Measurements from ENCODE around the gene PYCR2.
"Not testable (repeated sequence)": the region's sequence is repeated elsewhere in the genome, so short reads cannot be mapped to it uniquely, and the experiment has no call there.

Gene PYCR2

DNA sequence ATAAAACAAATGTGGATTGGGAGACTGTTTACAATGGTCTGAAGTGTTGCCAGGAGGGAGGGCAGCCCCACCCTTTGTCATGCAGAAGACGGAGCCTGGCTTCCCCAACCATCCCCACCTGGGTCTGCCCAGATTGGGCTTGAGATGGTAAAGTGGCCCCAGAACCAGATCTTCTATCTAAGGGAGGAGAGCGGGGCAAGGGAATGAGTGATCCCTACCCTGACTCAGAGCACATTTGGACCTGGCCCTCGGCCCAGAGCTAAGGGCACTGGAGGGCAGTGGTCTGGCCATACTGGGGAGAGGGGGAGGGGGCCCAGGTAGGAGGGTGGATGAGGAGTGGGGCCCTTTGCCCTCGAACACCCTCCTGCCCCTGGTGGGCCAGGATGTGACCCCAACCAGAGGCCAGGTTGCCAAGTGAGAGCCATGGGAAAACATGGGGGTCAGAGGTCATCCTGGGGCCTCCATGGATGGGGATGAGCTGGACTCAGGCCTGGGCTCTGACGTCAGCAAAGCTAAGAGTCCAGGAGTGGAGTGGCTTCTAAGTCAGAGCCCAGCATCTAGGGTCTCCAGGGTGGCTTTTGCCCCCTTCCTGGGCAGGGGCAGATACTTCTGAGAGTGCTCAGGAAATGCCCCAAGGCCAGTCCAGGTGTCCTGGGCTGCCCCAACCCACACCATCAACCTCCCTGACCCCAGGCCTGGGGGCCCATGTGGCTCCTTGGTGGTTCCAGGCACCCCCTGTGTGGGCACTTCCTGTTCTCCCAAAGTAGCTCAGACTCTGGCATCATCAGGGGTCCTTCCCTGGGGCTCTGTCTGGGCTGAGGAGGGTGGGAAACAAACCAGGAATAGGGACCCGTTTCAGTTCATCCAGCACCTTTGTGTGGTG is 33.5 kb downstream of the PYCR2 start:
- DNase-seq (ENCODE audit: low spot score): no peak

DNA sequence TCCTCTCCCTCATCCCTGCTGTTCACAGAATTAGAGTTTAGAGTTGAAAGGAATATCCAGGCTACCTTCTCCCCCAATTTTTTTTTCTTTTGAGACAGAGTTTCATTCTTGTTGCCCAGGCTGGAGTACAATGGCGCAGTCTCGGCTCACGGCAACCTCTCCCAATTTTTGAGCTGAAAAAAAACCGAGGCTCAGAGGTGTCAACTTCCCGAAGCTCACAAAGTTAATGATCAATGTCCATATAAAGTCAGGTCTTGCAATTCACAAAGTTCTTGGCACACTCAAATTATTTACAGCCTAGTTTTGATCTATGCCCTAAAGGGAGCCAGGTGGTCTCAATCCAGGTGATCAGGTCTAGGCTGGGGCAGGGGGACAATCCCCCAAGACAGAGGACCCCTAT is 34.3 kb downstream of the PYCR2 start:
- no peak for DNase-seq (ENCODE audit: low spot score)

DNA sequence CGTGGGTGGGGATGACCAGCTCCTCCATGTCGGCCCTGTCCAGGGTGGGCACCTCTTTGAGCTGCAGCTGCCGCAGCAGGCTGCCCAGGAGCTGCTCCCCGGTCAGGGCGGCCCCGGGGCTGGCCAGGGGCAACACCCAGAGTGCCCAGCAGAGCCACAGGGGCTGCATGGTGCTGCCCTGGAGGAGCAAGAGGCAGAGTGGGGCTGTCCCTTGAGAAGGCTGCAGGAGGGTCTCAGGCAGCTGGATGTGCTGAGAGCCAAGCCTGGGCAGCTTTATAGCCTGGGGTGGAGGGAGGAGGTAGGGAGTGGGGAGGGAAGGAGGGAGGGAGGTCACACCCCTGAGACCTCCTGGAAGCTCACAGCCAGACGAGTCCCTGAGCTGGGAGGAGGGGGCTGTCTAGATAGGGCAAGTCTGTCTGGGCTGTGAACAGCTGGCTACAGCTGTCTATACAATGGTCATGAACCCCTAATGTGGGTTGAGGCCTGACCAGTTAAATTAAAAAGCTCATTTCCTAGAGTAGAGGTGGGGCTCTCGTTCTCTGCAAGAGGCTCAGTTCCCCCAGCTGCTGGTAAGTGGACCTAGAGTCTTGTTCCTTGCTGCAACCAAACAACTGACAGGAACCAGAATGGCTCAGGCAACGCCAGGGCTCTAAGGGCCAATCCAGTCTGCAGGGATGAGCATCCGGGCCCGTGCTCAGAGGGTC is 35.0 kb downstream of the PYCR2 start, which contains the start of gene LEFTY1:
LEFTY1 (minus strand) TSS at position 249 of the 704 bp plus-strand sequence; CDS start at position 169, 80 bp downstream.
- DNase-seq (ENCODE audit: low spot score): no peak

DNA sequence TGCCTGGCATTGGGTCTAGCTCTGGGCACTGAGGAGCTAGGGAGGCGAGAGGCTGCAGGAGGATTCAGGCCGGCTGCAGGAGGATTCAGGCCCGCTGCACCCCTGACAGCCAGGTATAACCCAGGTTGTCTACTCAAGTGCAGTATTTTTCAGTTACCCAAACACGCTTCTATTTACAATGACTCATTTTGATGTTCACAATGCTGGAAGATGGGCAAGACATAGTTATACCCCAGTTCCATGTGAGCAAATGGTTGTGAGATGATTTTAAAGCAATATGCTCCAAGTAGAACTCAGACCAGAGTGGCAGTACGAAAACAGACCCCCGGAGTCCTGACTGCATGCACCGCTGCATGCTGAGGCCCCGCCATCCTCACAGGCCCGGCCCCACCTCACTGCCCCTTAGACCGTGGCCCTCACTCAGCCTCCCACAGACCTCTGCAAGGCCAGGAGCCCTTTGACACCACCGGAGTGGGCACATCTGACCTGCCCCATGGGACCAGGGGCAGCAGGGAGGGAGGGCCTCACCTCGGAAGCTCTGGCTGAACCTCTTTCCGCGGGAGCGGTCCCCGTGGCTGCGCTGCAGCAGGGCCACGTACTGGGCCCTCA is 35.7 kb downstream of the PYCR2 start:
- DNase-seq (ENCODE audit: low spot score): no peak

DNA sequence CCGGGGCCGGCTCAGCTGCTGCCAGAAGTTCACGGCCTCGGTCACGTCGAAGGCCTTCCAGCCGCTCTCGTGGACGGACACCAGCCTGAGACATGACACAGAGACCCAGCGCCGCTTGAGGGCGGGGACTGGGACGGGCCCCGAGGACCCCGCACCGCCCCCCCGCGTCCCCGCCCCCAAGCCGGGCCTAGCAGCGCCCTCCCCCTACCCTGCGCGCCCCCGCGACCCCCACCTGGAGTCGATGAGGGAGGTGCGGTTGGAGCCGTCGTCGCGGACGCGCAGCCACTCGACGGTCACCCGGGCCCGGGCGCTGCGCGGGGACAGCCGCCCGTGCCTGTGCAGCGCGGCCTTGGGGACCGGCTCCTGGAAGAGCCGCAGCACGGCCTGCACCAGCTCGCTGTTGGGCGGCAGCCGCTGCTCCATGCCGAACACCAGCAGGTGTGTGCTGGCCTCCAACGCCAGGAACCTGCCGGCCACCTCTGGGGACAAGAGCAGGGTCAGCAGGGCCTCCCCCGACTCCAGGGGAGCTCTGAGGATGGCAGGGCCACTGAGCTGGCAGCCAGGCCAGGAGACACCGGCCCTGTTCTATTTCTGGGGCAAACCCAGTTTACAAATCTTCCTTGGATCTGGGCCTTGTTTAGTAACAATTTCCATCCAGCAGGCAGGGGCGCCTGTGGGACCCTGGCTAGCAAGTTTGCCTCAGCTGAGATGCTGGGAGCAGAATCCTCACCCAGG is 36.3 kb downstream of the PYCR2 start:
- not testable (repeated sequence) for DNase-seq (ENCODE audit: low spot score)

DNA sequence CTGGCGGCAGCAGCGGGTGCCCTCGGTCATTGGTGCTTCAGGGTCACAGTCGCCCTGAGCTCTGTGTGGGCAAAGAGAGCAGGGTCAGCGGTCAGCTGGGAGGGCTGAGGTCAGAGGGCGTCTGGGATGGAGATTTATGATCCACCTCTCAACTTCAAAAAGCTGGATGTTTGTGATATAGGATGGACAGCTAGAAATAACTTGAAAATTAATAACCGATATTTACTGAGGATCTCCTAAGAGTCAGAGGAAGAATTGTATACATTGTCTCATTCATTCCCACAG is 37.1 kb downstream of the PYCR2 start:
- no peak for DNase-seq (ENCODE audit: low spot score)

DNA sequence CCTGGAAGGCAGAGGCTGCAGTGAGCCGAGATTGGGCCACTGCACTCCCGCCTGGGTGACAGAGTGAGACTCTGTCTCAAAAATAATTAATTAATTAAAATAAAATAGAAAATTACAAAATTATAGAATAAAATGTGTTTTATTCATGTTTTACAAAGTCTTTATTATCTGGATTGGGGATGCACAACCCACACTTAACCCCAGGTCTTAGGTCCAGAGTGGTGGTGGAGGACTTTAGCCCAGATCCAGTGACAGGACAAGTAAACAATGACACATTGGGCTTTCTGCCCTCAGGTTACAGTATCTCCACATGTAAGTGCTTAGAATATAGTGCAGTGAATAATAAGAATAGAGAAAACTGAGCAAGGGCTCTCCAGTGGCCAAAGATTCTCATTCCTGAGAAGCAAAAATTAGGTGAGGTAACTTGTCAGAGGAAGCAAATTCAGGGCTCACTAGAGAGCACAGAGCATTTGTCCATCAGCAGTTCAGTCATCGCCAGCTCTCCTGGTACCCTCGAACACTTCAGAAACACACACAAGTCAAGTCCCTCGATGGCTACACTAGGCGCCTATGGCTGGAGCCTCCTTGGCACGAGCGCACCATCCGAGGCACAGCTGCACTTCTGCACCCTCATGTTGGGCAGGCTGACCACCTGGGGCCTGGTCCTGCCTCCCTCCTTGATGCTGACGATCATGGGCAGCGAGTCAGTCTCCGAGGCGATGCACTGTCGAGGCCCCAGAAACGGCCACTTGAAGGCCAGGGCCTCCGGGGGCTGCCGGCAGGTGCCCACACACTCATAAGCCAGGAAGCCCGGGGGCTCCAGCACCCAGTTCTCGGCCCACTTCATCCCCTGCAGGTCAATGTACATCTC is 37.7 kb downstream of the PYCR2 start:
- no peak for DNase-seq (ENCODE audit: low spot score)

DNA sequence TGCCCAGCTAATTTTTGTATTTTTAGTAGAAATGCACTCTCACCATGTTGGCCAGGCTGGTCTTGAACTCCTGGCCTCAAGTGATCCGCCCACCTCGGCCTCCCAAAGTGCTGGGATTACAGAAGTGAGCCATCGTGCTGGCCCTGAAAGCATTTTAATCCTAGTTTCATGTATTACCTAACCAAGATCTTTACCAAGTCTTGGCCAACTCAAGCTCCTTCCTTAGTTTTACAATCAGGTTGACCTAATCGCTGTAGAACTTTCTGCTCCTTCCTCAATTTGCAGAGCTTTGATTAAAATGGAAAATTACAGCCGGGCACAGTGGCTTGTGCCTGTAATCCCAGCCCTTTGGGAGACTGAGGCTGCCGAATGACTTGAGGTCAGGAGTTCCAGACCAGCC is 38.7 kb downstream of the PYCR2 start:
- DNase-seq (ENCODE audit: low spot score): no peak

DNA sequence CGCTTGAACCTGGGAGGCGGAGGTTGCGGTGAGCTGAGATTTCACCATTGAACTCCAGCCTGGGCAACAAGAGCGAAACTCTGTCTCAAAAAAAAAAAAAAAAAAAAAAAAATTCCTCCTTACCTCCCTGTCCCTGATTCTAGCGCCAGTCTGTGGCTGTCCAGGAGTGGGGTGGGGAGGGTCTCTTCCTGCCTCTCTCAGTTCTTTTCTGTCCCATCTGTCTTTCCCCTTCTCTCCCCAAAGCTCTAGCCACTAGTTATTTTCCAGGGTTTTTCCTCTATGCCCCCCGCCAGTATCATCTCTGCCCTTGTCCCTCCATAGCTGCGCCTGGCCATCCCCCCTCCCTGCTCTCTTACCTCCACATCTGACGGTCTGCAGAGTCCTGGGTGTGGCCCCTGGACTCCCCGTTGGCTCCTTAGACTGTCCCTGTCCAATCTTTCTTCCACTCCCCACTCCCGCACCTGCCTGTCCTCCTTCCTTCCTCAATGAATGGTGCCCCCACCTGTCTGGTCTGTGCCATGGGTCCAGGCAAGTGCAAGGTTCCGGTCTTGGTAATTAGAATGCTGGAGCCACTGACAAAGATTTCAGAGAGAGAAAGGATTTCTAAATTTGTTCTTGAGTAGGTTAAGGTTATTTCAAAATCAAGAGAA is 40.3 kb downstream of the PYCR2 start:
- DNase-seq (ENCODE audit: low spot score): no peak

DNA sequence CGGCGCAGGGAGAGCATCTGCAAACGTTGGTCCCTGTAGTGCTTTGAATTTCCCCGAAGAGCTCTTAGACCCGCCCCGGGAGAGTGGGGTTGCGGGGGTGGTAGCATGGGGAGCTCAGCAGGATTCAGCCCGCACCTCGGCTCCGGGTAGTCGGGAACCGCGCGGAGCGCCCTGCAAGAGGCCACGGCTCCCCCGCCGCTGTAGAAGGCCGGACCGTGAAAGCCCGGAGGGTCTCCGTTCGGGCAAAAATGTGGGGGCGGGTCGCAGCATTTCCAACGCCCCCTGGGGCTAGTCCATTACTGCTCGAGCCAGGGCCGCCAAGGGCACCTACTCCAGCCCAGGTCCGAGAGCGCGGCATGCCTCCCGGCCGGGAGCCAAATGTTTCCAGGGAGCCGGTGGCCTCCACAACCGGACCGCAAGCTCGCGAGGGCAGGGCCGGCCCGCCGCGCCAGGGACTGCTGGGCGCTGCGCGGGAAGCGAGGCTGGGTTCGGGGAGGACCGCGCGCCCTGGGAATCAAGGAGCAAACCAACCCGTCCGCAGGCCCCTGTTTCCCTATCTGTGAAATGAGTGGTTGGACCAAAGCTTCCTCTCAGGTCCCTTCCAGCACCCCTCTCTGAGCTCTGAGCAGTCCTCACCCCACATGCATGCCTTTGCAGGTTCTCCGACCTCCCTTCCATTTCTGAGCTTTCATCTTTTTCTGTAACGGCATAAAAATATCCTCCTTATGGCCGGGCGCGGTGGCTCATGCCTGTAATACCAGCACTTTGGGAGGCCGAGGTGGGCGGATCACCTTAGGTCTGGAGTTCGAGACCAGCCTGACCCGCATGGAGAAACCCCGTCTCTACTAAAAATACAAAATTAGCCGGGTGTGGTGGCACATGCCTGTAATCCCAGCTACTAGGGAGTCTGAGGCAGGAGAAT is 41.1 kb downstream of the PYCR2 start:
- no peak for DNase-seq (ENCODE audit: low spot score)

DNA sequence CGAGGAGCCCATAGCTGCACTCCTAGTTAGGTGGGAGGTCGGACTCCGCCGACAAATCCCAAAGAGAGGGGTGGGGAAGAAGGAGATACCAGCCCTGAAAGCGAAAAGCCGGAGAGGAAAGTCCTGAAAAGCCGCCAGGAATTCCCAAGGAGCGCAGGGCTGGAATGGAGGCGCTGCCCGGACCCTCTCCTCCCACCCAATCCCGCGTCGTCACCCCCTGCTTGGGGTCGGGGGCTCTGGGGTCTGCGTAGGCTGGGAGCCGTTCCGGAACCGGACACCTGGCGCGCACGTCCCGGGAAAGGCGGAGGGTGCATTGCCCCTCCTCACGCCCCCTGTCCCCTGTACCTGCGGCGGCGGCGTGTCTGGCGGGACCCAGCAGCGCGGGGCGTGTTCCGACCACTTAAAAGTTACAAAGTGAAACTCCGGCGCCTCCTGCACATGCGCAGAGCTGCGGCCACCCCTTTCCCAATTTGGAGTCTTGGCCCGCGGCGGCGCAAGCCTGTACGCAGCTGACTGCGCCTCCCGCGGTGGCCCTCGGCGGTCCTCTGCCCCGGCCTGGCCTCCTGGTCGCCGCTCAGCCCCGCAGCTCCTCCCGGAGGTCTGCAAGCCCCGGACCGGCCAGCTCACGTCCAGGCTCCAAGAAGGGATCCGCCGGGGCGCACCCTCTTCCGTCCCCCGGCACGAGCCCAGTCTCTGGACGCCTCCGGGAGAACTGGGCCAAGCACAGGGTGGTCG is 41.9 kb downstream of the PYCR2 start, which contains the start of gene TMEM63A:
TMEM63A (minus strand) TSS at position 422 of the 735 bp plus-strand sequence. CDS start 4,800 bp downstream, outside the sequence.
- peak; percentile 94 for DNase-seq (ENCODE audit: low spot score)

DNA sequence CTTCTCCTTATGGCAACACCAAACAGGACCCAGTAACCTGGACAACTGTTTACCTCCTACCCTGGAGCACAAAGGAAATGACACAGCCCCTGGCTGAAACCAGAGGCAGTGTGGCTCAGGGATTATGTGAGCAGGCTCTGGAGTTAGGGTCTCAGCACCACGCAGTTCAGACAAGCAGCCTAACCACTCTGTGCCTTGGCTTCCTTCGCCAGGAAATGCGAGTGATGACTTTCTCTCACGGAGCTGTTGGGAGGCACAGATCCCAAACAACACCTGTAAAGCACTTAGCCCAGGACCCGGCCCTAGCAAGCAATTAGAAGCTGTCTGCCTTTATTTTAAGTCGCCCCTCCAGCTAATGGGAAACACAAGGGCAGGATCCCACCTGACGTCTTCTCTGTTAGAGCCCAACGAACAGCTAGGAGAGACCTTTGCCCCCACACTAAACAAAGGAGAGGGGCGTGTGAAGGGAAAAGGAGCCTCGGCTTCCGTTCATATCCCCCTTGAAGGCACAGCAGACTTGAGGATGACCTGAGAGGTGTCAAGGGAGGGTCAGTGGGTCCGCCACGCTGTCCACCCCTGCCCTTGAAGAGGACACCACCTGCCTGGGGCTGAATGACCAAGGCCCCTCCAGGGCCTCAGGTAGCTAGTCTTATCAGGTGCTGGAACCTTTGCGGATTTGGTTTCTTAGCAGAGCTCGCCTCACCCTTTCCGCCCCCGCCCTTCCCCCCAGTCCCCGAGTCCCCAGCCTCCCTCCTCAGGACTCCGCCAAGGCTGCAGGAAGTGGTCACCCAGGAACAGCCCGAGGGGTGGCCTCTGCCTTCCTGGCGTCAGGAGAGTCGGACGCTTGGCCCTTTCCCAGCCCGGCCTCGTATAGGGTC is 42.7 kb downstream of the PYCR2 start:
- DNase-seq (ENCODE audit: low spot score): peak; percentile 73

DNA sequence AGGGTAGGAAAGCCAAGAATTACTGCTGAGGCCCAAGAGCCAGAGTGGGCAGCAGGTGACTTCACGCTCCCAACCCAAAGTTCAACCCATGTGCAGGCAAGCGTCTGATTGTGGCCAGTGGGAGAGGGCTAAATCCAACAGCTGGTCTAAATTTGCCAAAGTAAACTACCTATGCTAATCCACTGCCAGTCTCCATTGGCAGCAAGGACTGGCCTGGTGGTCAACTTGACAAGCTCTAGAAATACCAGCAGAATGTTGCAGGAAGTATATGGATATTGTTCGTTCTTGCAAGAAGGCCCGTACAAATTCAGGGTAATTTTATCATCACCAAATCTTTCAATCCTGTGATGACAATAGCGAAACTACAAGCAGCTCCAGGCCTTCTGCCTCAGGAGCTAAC is 43.4 kb downstream of the PYCR2 start:
- DNase-seq (ENCODE audit: low spot score): no peak

DNA sequence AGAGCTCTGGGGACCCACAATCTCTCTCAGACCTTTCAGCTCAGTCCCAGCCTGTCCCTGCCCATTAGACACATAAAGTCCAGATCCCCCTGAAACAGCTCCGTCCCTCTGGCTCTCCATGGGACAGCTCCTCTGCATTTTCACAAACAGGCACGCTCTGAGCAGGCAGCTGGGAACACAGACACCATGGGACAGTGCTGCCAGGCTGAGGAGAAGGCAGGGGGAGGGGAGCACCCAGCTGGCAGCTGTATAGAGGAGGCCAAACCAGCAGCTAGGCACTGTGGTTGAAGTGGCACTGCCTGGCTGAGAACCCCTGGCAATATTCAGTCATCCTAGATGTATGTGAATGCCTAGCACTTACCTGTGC is 43.8 kb downstream of the PYCR2 start:
- DNase-seq (ENCODE audit: low spot score): no peak

DNA sequence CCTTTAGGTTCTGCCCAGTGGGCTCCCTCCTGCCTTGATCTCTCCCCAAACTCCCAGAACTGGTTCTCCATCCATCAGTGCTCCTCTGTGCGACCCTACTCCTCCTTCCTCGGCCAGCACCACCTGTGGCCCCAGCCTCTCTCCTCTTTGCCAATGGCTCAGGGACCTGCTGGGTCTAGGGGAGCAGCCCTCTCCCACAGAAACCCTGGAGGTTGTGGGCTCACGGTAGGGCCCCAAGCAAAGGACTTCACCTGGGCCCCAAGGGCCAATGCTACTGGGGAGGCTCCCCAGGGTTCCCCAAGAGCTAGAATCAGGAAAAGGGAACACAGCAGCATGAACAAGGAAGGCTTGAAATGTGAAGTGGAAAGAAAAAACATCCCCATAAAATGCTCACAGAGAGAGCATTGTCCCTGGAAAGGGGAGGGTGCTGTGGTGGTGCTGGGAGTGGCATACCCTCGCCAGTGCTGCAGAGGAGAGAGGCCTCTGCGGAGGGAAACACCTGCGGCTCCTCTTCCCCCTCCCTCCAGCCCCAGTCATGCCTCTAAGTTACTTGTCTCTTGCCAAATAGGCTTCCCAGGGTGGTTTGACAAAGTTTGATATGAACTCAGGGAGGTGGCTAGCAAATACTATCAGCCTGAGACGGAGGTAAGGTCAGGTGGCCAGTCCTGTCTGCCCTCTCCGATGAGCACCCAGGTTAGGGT is 44.4 kb downstream of the PYCR2 start:
- DNase-seq (ENCODE audit: low spot score): no peak

DNA sequence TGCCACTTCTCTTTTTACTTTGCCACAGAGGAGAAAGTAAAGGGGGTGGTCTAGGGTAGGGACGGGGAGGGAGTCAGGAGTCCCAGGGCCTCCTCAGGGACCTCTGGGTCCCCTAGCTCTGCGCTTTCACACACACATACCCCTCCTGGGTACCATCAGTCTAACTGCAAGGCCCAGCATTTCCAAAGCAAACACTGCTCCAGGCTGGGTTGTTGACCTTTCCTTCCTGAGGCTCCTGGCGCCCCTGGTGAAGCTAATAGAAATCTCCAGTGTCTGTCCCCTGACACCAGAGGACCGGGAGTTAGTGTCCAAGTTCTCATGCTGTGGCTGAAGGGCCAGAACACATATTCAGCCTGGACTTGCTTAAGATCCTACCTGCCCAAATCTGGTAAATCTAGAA is 45.8 kb downstream of the PYCR2 start:
- no peak for DNase-seq (ENCODE audit: low spot score)

DNA sequence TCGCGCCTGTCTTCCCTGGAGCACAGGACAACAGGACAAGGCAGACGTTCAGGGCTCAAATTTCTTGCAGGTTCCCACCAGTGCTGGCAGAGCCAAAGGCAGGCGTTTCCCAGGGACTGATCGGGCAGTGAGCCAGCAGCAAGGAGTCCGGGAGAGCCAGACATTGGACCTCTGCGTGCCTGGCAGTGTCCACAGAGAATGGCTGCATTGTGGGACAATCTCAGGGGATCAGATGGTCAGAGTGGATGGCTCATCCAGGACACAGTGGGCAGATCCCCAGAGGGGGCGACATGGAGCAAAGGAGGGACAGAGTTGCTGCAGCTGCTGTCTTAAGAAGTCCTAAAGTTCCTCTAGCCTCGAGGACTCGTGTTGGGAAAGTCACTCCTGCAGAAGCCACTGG is 46.5 kb downstream of the PYCR2 start:
- DNase-seq (ENCODE audit: low spot score): peak; percentile 73
